A549 (cell line): Measurements from ENCODE around the gene DBNDD1. TPM values are rescaled to one million over a fixed set of nuclear protein-coding genes. Genes with fewer than 3 reads are reported as not detected.
A peak's percentile ranks its signal among the peaks of the same experiment; 100 is the strongest.

Experiments
- ATAC-seq, 2 experiments: fragments of 200-7000 bp in 1 of 2; fragments of >200 bp in 1 of 2; cut with Nextera tagmentation in 1 of 2; cut with Tn5 transposase in 1 of 2; 3 replicates each; pipeline versions ENCODE4 v1.8.0 to v1.9.1; 2018 to 2020; ENCODE audit warnings: mild to moderate bottlenecking in 1 of 2, moderate library complexity in 1 of 2
- CTCF ChIA-PET: fragments of 300-600 bp; sonication (Branson Sonifier 250); formaldehyde crosslinking; extraction: SDS; loops from one replicate; lab custom pipeline; 2021; ENCODE audit warnings: antibody characterized with exemption, inconsistent platforms; lab: Yijun Ruan, JAX
- POLR2A ChIA-PET: fragments of 350-600 bp; formaldehyde crosslinking; extraction: SDS; loops from one replicate; lab custom pipeline; 2021; ENCODE audit warnings: antibody characterized with exemption, inconsistent platforms; lab: Yijun Ruan, JAX
- DNase-seq, 2 experiments: peaks; one replicate each; pipeline versions ENCODE4 v3.0.0 to v3.0.0-alpha.2; 2011 to 2016; ENCODE audit warnings: low read depth in 1 of 2, low spot score in 1 of 2
- FAIRE-seq: peaks from 2 replicates; lab custom pipeline; 2011; peaks lifted over from hg19 to GRCh38; lab: Jason Lieb, UNC
- H3K27ac ChIP-seq, 2 experiments: fragments of >200 bp; sonication (Bioruptor Twin); formaldehyde crosslinking; 3 replicates each; pipeline ENCODE4 v1.5.1; 2016 to 2017
- H3K4me1 ChIP-seq: fragments of >200 bp; sonication (Bioruptor Twin); formaldehyde crosslinking; 3 replicates; pipeline ENCODE4 v1.6.1; 2016
- H3K4me2 ChIP-seq: fragments of >200 bp; sonication (Bioruptor Twin); formaldehyde crosslinking; 3 replicates; pipeline ENCODE4 v1.6.1; 2016
- H3K4me3 ChIP-seq: fragments of >200 bp; sonication (Bioruptor Twin); formaldehyde crosslinking; 3 replicates; pipeline ENCODE4 v1.5.1; 2016
- H3K9me3 ChIP-seq: fragments of >200 bp; sonication (Bioruptor Twin); formaldehyde crosslinking; 3 replicates; pipeline ENCODE4 v1.6.1; 2016
- CHD4 ChIP-seq: fragments of 200-600 bp; sonication (generic); IDR thresholded peaks from 2 replicates; pipeline ENCODE4 v1.6.1; 2016; ENCODE audit warnings: antibody characterized with exemption, mild to moderate bottlenecking, borderline replicate concordance
- FOSL2 ChIP-seq, 2 experiments: fragments of 450-650 bp in 1 of 2; fragments of >200 bp in 1 of 2; sonication (Bioruptor Twin) in 1 of 2; formaldehyde crosslinking; IDR thresholded peaks; 2 replicates each; pipeline versions ENCODE4 v1.5.0 to v1.6.1; 2016 to 2020; ENCODE audit warnings: mild to moderate bottlenecking in 1 of 2, moderate library complexity in 1 of 2
- HDAC2 ChIP-seq: fragments of 200-600 bp; sonication (generic); IDR thresholded peaks from 2 replicates; pipeline ENCODE4 v1.6.1; 2016
- HES2 ChIP-seq: fragments of >200 bp; sonication (Bioruptor Twin); formaldehyde crosslinking; IDR thresholded peaks from 2 replicates; pipeline ENCODE4 v1.6.1; 2016
- HEYL ChIP-seq: fragments of 250-450 bp; sonication (Bioruptor Pico); IDR thresholded peaks from 2 replicates; pipeline ENCODE4 v1.8.0; 2021; ENCODE audit warnings: mild to moderate bottlenecking, moderate library complexity
- HOXA7 ChIP-seq: fragments of 250-450 bp; sonication (Bioruptor Pico); IDR thresholded peaks from 2 replicates; pipeline ENCODE4 v1.5.0; 2020; ENCODE audit warnings: mild to moderate bottlenecking, moderate library complexity
- HOXB5 ChIP-seq: fragments of 250-450 bp; sonication (Bioruptor Pico); IDR thresholded peaks from 2 replicates; pipeline ENCODE4 v1.5.0; 2020; ENCODE audit warnings: mild to moderate bottlenecking, moderate library complexity
- JUN ChIP-seq, 2 experiments: fragments of >200 bp; sonication (Bioruptor Twin); formaldehyde crosslinking; IDR thresholded peaks; 2 replicates in 1 of 2; 3 replicates in 1 of 2; pipeline ENCODE4 v1.6.1; 2016 to 2017
- KDM1A ChIP-seq: fragments of 200-600 bp; sonication (generic); IDR thresholded peaks from 2 replicates; pipeline ENCODE4 v1.6.1; 2016; ENCODE audit warnings: low read depth, mild to moderate bottlenecking
- MAZ ChIP-seq: fragments of 150-350 bp; IDR thresholded peaks from 2 replicates; pipeline ENCODE4 v1.6.1; 2014; ENCODE audit warnings: antibody characterized with exemption, low read depth, low read length, borderline replicate concordance
- NFE2L2 ChIP-seq: fragments of 150-350 bp; conservative IDR thresholded peaks from 2 replicates; pipeline ENCODE4 v1.6.1; 2014; ENCODE audit warnings: low read length
- PBX3 ChIP-seq: IDR thresholded peaks from 2 replicates; pipeline ENCODE4 v1.6.1; 2012
- PHF8 ChIP-seq: fragments of 200-600 bp; sonication (generic); IDR thresholded peaks from 2 replicates; pipeline ENCODE4 v1.6.1; 2016; ENCODE audit warnings: low read depth, mild to moderate bottlenecking, antibody characterized with exemption, moderate library complexity, borderline replicate concordance
- POLR2A ChIP-seq: IDR thresholded peaks from 2 replicates; pipeline ENCODE4 v1.6.1; 2012; ENCODE audit warnings: mild to moderate bottlenecking, low read length
- SMC3 ChIP-seq: fragments of >200 bp; sonication (Bioruptor Twin); formaldehyde crosslinking; IDR thresholded peaks from 3 replicates; pipeline ENCODE4 v1.6.1; 2018; ENCODE audit warnings: inconsistent platforms
- TFCP2L1 ChIP-seq: fragments of 250-450 bp; sonication (Bioruptor Pico); IDR thresholded peaks from 2 replicates; pipeline ENCODE4 v1.5.0; 2021; ENCODE audit warnings: mild to moderate bottlenecking
- WGBS: methylation state at CpG from one replicate; pipeline ENCODE4 v1.1.6; 2017; ENCODE audit errors: missing lambda C conversion rate; 5-methylcytosine and 5-hydroxymethylcytosine counted together
- polyA plus RNA-seq, 4 experiments: library from polyadenylated mRNA; depleted of rRNA in 3 of 4; stranded (reverse); fragments of >200 nt; fragmentation: RNase III in 1 of 4; extraction: RNeasy Plus Mini Kit Qiagen cat#74134 plus additional on column Dnase treatment in 1 of 4; gene quantifications; 2 replicates in 3 of 4; 3 replicates in 1 of 4; pipeline ENCODE4 v1.2.3, GENCODE V29; 2011 to 2017
- TF ChIP-seq, protein P1 (sequence below): fragments of 200-600 bp; sonication (generic); IDR thresholded peaks from 2 replicates; pipeline ENCODE4 v1.6.1; 2016; ENCODE audit warnings: antibody characterized with exemption, mild to moderate bottlenecking, moderate library complexity
- TF ChIP-seq, protein P2 (sequence below): fragments of 150-350 bp; IDR thresholded peaks from 2 replicates; pipeline ENCODE4 v1.6.1; 2014; ENCODE audit warnings: low read depth, mild to moderate bottlenecking, low read length
- TF ChIP-seq, protein P3 (sequence below): fragments of 250-450 bp; sonication (Bioruptor Pico); IDR thresholded peaks from 2 replicates; pipeline ENCODE4 v1.5.0; 2021; ENCODE audit warnings: mild to moderate bottlenecking, moderate library complexity, borderline replicate concordance
- TF ChIP-seq, protein P4 (sequence below): IDR thresholded peaks from 2 replicates; pipeline ENCODE4 v1.6.1; 2012

DBNDD1 gene
- polyA plus RNA-seq, 2 of the 4 experiments (the other 2 are of a cell fraction), result 23.0 to 43.8 TPM

- no peak for ATAC-seq
- no peak for FAIRE-seq
- TF ChIP-seq FOSL2 (IDR thresholded peaks at IDR 0.05) (no peak), FOSL2 (CRISPR knock-in tag; IDR thresholded peaks at IDR 0.05) (no peak), SMC3 (no peak)
- CTCF ChIA-PET, result interaction anchor here (0.9 to 2.0 kb wide), 6 partner anchors 10 to 75 kb away, joined by 3 to 7 read pairs (median 4); no protein-coding TSS in a partner anchor
- 0 out of 3 replicates have a peak, but pooled peaks cover 5% of the 10 kb centered on the region for H3K9me3 ChIP-seq
- peak overlapping the region; percentile 93 to 97; a peak in 5 of 6 replicates for H3K27ac ChIP-seq
- 78% methylated on average over 13 of the region's 13 CpGs for WGBS
- POLR2A ChIA-PET, result interaction anchor here (0.7 to 1.7 kb wide), 2 partner anchors 52 to 75 kb away, joined by 3 read pairs; no protein-coding TSS in a partner anchor
- peak overlapping the region; percentile 79 for H3K4me3 ChIP-seq
- H3K4me1 ChIP-seq, result peaks cover 15% of the 10 kb centered on the region
- H3K4me2 ChIP-seq, result peak overlapping the region; percentile 91
- DNase-seq, result no peak
Observed at GRCh38 chr16:89973654-89974335, 45.5 kb downstream of the DBNDD1 start.

DNA sequence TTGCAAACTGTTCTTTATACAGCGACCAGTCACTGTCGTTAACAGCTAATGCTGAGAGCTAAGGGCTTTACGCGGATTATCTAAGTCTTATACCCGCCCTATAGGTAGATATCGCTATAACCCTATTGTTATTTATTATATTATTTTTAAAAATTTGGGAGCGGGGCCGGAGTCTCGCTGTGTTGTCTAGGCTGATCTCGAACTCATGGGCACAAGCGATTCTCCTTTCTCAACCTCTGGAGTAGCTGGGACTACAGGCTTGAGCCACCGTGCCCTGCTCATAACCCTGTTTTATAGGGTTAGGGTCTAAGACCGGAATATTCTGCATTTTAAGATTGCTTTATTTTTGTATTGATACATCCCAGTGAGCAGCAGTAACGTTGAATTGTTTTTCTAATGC lies 46.0 kb downstream of the DBNDD1 start:
- TF ChIP-seq TFCP2L1 (CRISPR knock-in tag), result no peak
- TF ChIP-seq, protein P1, sequence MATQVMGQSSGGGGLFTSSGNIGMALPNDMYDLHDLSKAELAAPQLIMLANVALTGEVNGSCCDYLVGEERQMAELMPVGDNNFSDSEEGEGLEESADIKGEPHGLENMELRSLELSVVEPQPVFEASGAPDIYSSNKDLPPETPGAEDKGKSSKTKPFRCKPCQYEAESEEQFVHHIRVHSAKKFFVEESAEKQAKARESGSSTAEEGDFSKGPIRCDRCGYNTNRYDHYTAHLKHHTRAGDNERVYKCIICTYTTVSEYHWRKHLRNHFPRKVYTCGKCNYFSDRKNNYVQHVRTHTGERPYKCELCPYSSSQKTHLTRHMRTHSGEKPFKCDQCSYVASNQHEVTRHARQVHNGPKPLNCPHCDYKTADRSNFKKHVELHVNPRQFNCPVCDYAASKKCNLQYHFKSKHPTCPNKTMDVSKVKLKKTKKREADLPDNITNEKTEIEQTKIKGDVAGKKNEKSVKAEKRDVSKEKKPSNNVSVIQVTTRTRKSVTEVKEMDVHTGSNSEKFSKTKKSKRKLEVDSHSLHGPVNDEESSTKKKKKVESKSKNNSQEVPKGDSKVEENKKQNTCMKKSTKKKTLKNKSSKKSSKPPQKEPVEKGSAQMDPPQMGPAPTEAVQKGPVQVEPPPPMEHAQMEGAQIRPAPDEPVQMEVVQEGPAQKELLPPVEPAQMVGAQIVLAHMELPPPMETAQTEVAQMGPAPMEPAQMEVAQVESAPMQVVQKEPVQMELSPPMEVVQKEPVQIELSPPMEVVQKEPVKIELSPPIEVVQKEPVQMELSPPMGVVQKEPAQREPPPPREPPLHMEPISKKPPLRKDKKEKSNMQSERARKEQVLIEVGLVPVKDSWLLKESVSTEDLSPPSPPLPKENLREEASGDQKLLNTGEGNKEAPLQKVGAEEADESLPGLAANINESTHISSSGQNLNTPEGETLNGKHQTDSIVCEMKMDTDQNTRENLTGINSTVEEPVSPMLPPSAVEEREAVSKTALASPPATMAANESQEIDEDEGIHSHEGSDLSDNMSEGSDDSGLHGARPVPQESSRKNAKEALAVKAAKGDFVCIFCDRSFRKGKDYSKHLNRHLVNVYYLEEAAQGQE, result no peak
- TF ChIP-seq MAZ, result no peak
- no peak for TF ChIP-seq HOXB5 (CRISPR knock-in tag)
- TF ChIP-seq KDM1A, result no peak
- no peak for TF ChIP-seq NFE2L2
- no peak for TF ChIP-seq CHD4
- TF ChIP-seq HES2, result no peak
- no peak for TF ChIP-seq HOXA7
- TF ChIP-seq PBX3, result no peak
- H3K4me3 ChIP-seq, result peak overlapping the region; percentile 79
- H3K27ac ChIP-seq, result peak overlapping the region; percentile 93 to 97
- 0 out of 3 replicates have a peak, but pooled peaks cover 5% of the 10 kb centered on the region for H3K9me3 ChIP-seq
- H3K4me1 ChIP-seq, result peaks cover 15% of the 10 kb centered on the region
- ATAC-seq (no peak), DNase-seq (no peak), FAIRE-seq (no peak)
- CTCF ChIA-PET, result interaction anchor here (0.8 to 0.9 kb wide), 3 partner anchors 14 to 74 kb away, joined by 3 read pairs; no protein-coding TSS in a partner anchor
- peak overlapping the region; percentile 91 for H3K4me2 ChIP-seq
- 5% methylated on average over 14 of the region's 14 CpGs for WGBS
- POLR2A ChIA-PET, result interaction anchor here (0.5 to 1.7 kb wide), 4 partner anchors 49 to 74 kb away, joined by 3 to 8 read pairs (median 5); no protein-coding TSS in a partner anchor

- Histone ChIP-seq H3K27ac (peak overlapping the region; percentile 93 to 97), H3K4me3 (peak overlapping the region; percentile 79), H3K4me1 (peaks cover 15% of the 10 kb centered on the region), H3K4me2 (peak overlapping the region; percentile 96), H3K9me3 (0 out of 3 replicates have a peak, but pooled peaks cover 5% of the 10 kb centered on the region)
- DNase-seq (peak; percentile 94 to 99), ATAC-seq (peak; percentile 95 to 96), FAIRE-seq (no peak)
- ChIA-PET POLR2A (interaction anchor here (0.5 to 1.0 kb wide), 6 partner anchors 14 to 73 kb away, joined by 3 to 8 read pairs (median 4); partner anchors contain the start of gene TUBB3), CTCF (interaction anchor here (0.8 to 1.1 kb wide), 4 partner anchors 14 to 73 kb away, joined by 3 read pairs; no protein-coding TSS in a partner anchor)
- 4% methylated on average over 57 of the region's 104 CpGs for WGBS
- TF ChIP-seq, protein P2, sequence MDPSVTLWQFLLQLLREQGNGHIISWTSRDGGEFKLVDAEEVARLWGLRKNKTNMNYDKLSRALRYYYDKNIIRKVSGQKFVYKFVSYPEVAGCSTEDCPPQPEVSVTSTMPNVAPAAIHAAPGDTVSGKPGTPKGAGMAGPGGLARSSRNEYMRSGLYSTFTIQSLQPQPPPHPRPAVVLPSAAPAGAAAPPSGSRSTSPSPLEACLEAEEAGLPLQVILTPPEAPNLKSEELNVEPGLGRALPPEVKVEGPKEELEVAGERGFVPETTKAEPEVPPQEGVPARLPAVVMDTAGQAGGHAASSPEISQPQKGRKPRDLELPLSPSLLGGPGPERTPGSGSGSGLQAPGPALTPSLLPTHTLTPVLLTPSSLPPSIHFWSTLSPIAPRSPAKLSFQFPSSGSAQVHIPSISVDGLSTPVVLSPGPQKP, result no peak
- TF ChIP-seq MAZ, result no peak
- no peak for TF ChIP-seq HEYL (CRISPR knock-in tag)
- TF ChIP-seq HDAC2, result 0 out of 2 replicates have a peak, but pooled peaks have one; percentile 41
- TF ChIP-seq, protein P3, sequence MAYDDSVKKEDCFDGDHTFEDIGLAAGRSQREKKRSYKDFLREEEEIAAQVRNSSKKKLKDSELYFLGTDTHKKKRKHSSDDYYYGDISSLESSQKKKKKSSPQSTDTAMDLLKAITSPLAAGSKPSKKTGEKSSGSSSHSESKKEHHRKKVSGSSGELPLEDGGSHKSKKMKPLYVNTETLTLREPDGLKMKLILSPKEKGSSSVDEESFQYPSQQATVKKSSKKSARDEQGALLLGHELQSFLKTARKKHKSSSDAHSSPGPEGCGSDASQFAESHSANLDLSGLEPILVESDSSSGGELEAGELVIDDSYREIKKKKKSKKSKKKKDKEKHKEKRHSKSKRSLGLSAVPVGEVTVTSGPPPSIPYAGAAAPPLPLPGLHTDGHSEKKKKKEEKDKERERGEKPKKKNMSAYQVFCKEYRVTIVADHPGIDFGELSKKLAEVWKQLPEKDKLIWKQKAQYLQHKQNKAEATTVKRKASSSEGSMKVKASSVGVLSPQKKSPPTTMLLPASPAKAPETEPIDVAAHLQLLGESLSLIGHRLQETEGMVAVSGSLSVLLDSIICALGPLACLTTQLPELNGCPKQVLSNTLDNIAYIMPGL (CRISPR knock-in tag), result peak; percentile 31; the same call in 1 of the 2 replicates
- peak; percentile 93 for TF ChIP-seq PHF8
- peak; percentile 66 for TF ChIP-seq POLR2A
- peak; percentile 87 to 89; a peak in 4 of 5 replicates for TF ChIP-seq JUN (IDR thresholded peaks at IDR 0.05)
- TF ChIP-seq, protein P4, sequence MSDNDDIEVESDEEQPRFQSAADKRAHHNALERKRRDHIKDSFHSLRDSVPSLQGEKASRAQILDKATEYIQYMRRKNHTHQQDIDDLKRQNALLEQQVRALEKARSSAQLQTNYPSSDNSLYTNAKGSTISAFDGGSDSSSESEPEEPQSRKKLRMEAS, result peak; percentile 87
Observed at GRCh38 chr16:89972244-89973234, 46.7 kb downstream of the DBNDD1 start.
